PC-3 (cell line): Measurements from ENCODE around the gene TREX2. TPM values are rescaled to one million over a fixed set of nuclear protein-coding genes. Genes with fewer than 3 reads are reported as not detected.

Experiments
- ATAC-seq: fragments of 200-7000 bp; cut with Tn5 transposase; 2 replicates; pipeline ENCODE4 v1.9.1; 2020; ENCODE audit warnings: mild to moderate bottlenecking, moderate library complexity
- BruUV-seq: library from RNA; stranded (reverse); fragments of 400-500 nt; replicated peaks from 2 replicates; lab custom pipeline; 2021; lab: Mats Ljungman, UMichigan
- CTCF ChIA-PET: fragments of 300-600 bp; sonication (Branson Sonifier 250); formaldehyde crosslinking; loops from one replicate; lab custom pipeline; 2022; ENCODE audit warnings: antibody characterized with exemption; lab: Charles Lee
- POLR2A ChIA-PET: fragments of 300-600 bp; sonication (Branson Sonifier 250); formaldehyde crosslinking; loops from one replicate; lab custom pipeline; 2022; ENCODE audit warnings: antibody characterized with exemption; ENCODE audit not compliant: unreplicated experiment; lab: Charles Lee
- DNase-seq: peaks from one replicate; pipeline ENCODE4 v3.0.0-alpha.2; 2015
- H2AFZ ChIP-seq: fragments of 300-600 bp; sonication (generic); 2 replicates; pipeline ENCODE4 v1.6.0; 2016; ENCODE audit warnings: antibody characterized with exemption, low read length
- H3F3A ChIP-seq: fragments of 300-600 bp; sonication (generic); one replicate; pipeline ENCODE4 v1.6.0; 2017; ENCODE audit warnings: antibody characterized with exemption, low read length, control low read depth, mild to moderate bottlenecking; ENCODE audit not compliant: unreplicated experiment
- H3K27ac ChIP-seq: fragments of 300-600 bp; sonication (generic); 2 replicates; pipeline ENCODE4 v1.5.1; 2016; ENCODE audit warnings: mild to moderate bottlenecking, low read length
- H3K27me3 ChIP-seq: fragments of 300-600 bp; sonication (generic); 2 replicates; pipeline ENCODE4 v1.6.1; 2016; ENCODE audit warnings: low read length, mixed read lengths
- H3K36me3 ChIP-seq: fragments of 300-600 bp; sonication (generic); 2 replicates; pipeline ENCODE4 v1.6.1; 2016; ENCODE audit warnings: low read depth, mixed run types, low read length, mixed read lengths
- H3K4me1 ChIP-seq: fragments of 300-600 bp; sonication (generic); 2 replicates; pipeline ENCODE4 v1.5.1; 2016; ENCODE audit warnings: low read length; ENCODE audit not compliant: insufficient read depth
- H3K4me2 ChIP-seq: fragments of 300-600 bp; sonication (generic); 2 replicates; pipeline ENCODE4 v1.6.0; 2016; ENCODE audit warnings: low read length
- H3K4me3 ChIP-seq: fragments of 300-600 bp; sonication (generic); 2 replicates; pipeline ENCODE4 v1.5.1; 2016; ENCODE audit warnings: mild to moderate bottlenecking, low read length, mixed read lengths
- H3K79me2 ChIP-seq: fragments of 300-600 bp; sonication (generic); 2 replicates; pipeline ENCODE4 v1.6.1; 2017; ENCODE audit warnings: low read length, mixed read lengths
- H3K9ac ChIP-seq: fragments of 300-600 bp; sonication (generic); 2 replicates; pipeline ENCODE4 v1.6.0; 2016; ENCODE audit warnings: mild to moderate bottlenecking, low read length
- H3K9me2 ChIP-seq: fragments of 300-600 bp; sonication (generic); replicated peaks from 2 replicates; pipeline ENCODE4 v1.6.1; 2016; ENCODE audit warnings: mixed run types, low read length, mixed read lengths
- H3K9me3 ChIP-seq: fragments of 300-600 bp; sonication (generic); 2 replicates; pipeline ENCODE4 v1.6.1; 2016; ENCODE audit warnings: low read length, mixed read lengths
- H4K20me1 ChIP-seq: fragments of 300-600 bp; sonication (generic); 2 replicates; pipeline ENCODE4 v1.6.1; 2016; ENCODE audit warnings: low read length, mixed read lengths
- EZH2 ChIP-seq: fragments of 300-600 bp; sonication (generic); IDR thresholded peaks from one replicate; pipeline ENCODE4 v1.6.1; 2017; ENCODE audit warnings: antibody characterized with exemption, mild to moderate bottlenecking, low read length; ENCODE audit not compliant: unreplicated experiment
- EZH2phosphoT487 ChIP-seq: fragments of 300-600 bp; sonication (generic); IDR thresholded peaks from 2 replicates; pipeline ENCODE4 v1.6.1; 2018; ENCODE audit warnings: mild to moderate bottlenecking, antibody characterized with exemption, low read length, borderline replicate concordance
- intact Hi-C: fragments of 100-400 bp; cut with micrococcal nuclease; formaldehyde crosslinking; loops from 2 replicates; pipeline ENCODE4 v1.9.0; 2023
- total RNA-seq: library from RNA; depleted of rRNA; stranded (reverse); fragments of >200 nt; gene quantifications from 2 replicates; pipeline ENCODE4 v1.2.3, GENCODE V29; 2014
- TF ChIP-seq, protein P1 (sequence below): fragments of 300-600 bp; sonication (generic); conservative IDR thresholded peaks from 2 replicates; pipeline ENCODE4 v1.5.1; 2017; ENCODE audit warnings: antibody characterized with exemption, low read depth, mild to moderate bottlenecking, low read length

TREX2 gene
- total RNA-seq, 1 experiment from 2014 or later, result 1.4 TPM

- Histone ChIP-seq H3K79me2 (no peaks in the 10 kb centered on the region), H3K4me2 (no peak overlapping the region), H3K27me3 (no peaks in the 10 kb centered on the region), H3K27ac (no peak overlapping the region), H3K9me2 (no peaks in the 10 kb centered on the region), H2AFZ (no peak overlapping the region), H3F3A (no peaks in the 10 kb centered on the region), H3K36me3 (no peaks in the 10 kb centered on the region), H3K9me3 (no peaks in the 10 kb centered on the region), H3K4me1 (no peaks in the 10 kb centered on the region; the same call in 1 of the 2 replicates), H3K4me3 (no peak overlapping the region), H4K20me1 (no peaks in the 10 kb centered on the region), H3K9ac (no peak overlapping the region)
- BruUV-seq, result no TSS peak
- ChIA-PET CTCF (no interaction called here), POLR2A (no interaction called here)
- TF ChIP-seq, protein P1, sequence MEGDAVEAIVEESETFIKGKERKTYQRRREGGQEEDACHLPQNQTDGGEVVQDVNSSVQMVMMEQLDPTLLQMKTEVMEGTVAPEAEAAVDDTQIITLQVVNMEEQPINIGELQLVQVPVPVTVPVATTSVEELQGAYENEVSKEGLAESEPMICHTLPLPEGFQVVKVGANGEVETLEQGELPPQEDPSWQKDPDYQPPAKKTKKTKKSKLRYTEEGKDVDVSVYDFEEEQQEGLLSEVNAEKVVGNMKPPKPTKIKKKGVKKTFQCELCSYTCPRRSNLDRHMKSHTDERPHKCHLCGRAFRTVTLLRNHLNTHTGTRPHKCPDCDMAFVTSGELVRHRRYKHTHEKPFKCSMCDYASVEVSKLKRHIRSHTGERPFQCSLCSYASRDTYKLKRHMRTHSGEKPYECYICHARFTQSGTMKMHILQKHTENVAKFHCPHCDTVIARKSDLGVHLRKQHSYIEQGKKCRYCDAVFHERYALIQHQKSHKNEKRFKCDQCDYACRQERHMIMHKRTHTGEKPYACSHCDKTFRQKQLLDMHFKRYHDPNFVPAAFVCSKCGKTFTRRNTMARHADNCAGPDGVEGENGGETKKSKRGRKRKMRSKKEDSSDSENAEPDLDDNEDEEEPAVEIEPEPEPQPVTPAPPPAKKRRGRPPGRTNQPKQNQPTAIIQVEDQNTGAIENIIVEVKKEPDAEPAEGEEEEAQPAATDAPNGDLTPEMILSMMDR, result no peak
- no peak for TF ChIP-seq EZH2
- no peak for TF ChIP-seq EZH2phosphoT487
- no peak for ATAC-seq
- DNase-seq, result no peak
- intact Hi-C loops, result no loop called here
Measured at GRCh38 chrX:153475751-153476281, 30.0 kb upstream of the TREX2 start.

DNA sequence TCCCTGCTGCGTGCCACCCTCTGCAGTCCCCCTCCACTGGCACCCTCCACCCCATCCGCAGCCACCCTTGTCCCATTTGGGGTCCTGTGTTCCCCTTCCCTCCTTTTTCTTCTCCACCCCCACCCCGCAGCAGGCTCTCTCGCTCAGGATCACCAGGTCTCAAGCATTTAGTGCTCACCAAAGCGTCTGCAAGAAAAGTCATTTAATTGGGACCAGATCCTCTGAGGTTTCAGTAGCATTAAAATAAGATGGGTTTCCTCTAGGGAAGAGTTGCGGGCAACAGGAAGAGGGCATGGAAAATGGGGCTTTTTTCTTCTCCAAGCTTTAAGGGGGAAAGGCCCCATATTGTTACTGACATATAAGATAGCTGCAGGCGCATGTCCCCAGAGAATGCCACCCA is 29.4 kb upstream of the TREX2 start:
- H3K27me3 ChIP-seq, result no peaks in the 10 kb centered on the region
- ChIA-PET CTCF (no interaction called here), POLR2A (no interaction called here)
- H4K20me1 ChIP-seq, result no peaks in the 10 kb centered on the region
- H3K4me3 ChIP-seq, result no peak overlapping the region
- no peaks in the 10 kb centered on the region for H3F3A ChIP-seq
- H3K27ac ChIP-seq, result no peak overlapping the region
- no peaks in the 10 kb centered on the region for H3K9me2 ChIP-seq
- TF ChIP-seq EZH2 (no peak), EZH2phosphoT487 (no peak)
- TF ChIP-seq, protein P1, result no peak
- intact Hi-C loops, result no loop called here
- no peak overlapping the region for H3K4me2 ChIP-seq
- no TSS peak for BruUV-seq
- no peak overlapping the region for H3K9ac ChIP-seq
- no peaks in the 10 kb centered on the region for H3K79me2 ChIP-seq
- DNase-seq (no peak), ATAC-seq (no peak)
- no peaks in the 10 kb centered on the region; the same call in 1 of the 2 replicates for H3K4me1 ChIP-seq
- H3K36me3 ChIP-seq, result no peaks in the 10 kb centered on the region
- H2AFZ ChIP-seq, result no peak overlapping the region
- H3K9me3 ChIP-seq, result no peaks in the 10 kb centered on the region

- H3K4me2 ChIP-seq, result peak overlapping the region; percentile 53; the same call in 1 of the 2 replicates
- no TSS peak for BruUV-seq
- H3F3A ChIP-seq, result no peaks in the 10 kb centered on the region
- H3K4me3 ChIP-seq, result no peak overlapping the region
- ATAC-seq, result no peak
- no peaks in the 10 kb centered on the region for H3K9me2 ChIP-seq
- H3K4me1 ChIP-seq, result no peaks in the 10 kb centered on the region; the same call in 1 of the 2 replicates
- DNase-seq, result peak; percentile 36
- no peaks in the 10 kb centered on the region for H4K20me1 ChIP-seq
- no peaks in the 10 kb centered on the region for H3K27me3 ChIP-seq
- H3K36me3 ChIP-seq, result no peaks in the 10 kb centered on the region
- H3K79me2 ChIP-seq, result peaks cover 5% of the 10 kb centered on the region
- H3K27ac ChIP-seq, result no peak overlapping the region
- no peaks in the 10 kb centered on the region for H3K9me3 ChIP-seq
- TF ChIP-seq EZH2phosphoT487 (no peak), EZH2 (no peak)
- TF ChIP-seq, protein P1, result no peak
- no peak overlapping the region for H2AFZ ChIP-seq
- CTCF ChIA-PET, result no interaction called here
- intact Hi-C loops, result no loop called here
- H3K9ac ChIP-seq, result no peak overlapping the region
- POLR2A ChIA-PET, result no interaction called here
Measured at GRCh38 chrX:153474718-153475117, 28.9 kb upstream of the TREX2 start.
